Erythroblast (primary cell): Measurements from ENCODE around the gene TP53TG5.

Experiments used
- GATA1 ChIP-seq: IDR thresholded peaks from 2 replicates; pipeline ENCODE4 v1.6.1; 2011; ENCODE audit warnings: low read depth, mild to moderate bottlenecking, control low read depth, low read length, moderate library complexity
- POLR2A ChIP-seq: IDR thresholded peaks from 2 replicates; pipeline ENCODE4 v1.6.1; 2011; ENCODE audit warnings: mild to moderate bottlenecking, low read length

DNA sequence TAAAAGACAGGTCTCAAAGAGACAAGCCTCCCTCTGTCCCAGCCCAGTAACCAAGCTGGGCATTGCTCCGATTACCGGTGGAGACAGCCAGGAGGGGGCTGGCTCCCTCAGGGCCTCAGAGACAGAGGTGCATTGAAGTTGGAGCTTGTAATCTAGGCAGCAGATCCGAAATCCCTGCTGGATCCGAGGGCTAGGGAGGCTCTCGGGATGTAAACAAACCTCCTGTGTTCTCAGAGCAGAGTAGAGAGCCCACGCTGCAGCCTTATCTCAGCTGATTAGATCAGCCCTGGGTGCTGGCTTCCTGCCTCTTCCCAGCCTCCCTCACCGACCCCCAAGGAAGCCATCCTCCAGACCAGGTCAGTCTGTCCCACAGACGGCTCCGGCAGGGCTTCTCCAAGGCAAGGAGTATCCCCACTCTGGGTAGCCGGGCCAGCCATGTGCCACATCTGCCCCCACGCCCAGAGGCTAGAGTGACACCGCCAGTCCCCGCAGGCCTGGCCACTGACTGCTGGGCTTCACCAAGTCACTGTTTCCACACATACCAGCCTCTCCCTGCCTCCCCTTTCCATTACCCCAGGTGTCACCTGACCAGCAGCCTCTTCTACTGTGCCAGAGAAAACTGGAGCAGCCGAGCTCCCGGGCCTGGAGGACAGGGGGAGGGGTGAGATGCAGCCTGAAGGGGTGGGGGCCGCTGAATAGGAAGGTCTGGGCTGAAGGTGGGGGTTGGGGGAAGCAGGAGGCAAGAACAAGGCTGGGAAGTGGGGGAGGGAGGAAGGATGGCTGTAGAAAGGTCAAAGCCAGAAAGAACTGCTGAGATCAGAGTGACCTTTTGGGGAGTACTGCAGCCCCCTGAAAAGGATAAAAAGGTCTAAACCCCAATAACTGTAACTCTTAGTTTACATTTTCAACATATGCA is 35.9 kb downstream of the TP53TG5 start:
- TF ChIP-seq POLR2A (peak; percentile 47), GATA1 (no peak)
